Measurements from ENCODE around the gene CDH26.
"Not testable (repeated sequence)": the region's sequence is repeated elsewhere in the genome, so short reads cannot be mapped to it uniquely, and the experiment has no call there.

The CDH26 gene

DNA sequence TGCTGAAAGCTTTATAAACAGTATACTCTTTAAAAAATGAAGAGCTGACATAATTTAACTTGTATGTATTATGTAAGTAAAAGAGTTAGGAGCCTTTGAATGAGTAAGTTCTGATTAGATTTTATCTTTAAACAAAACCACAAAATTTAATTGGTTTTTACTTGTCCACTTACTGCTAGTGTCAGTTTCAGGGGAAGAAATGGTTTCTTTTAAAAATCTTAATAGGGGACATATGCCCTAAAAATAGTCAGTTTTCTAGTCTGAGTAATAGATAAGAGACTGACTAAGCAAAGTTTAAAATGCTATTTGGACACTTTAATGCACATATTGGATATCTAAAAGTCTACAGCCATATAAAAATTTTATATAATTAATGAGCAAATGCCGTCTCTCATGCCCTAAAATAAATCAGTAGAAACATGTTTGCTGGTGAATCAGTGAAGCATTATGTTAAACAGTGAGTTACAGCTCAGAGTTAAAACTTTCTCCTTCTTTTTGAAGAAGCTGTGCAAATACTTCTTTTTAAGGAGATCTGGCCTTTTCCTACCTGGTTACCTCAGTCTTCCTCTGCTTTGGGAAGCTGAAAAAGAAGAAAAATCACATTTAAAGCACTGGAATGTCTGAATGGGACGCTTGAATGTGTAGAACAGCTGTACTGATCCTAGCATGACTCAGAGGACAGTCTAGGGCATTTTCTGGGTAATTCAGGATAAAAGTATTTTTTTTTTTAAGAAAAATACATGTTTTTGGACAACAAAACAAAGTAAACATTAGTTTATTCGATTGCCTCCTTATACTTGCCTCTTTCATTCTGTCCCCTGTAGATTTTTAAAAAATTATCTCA lies 55.3 kb downstream of the CDH26 start:
- no peak for DNase-seq (ENCODE audit: low read depth)

- DNase-seq (ENCODE audit: low read depth): no peak
Measured at GRCh38 chr20:60016406-60016805, 58.2 kb downstream of the CDH26 start.

DNA sequence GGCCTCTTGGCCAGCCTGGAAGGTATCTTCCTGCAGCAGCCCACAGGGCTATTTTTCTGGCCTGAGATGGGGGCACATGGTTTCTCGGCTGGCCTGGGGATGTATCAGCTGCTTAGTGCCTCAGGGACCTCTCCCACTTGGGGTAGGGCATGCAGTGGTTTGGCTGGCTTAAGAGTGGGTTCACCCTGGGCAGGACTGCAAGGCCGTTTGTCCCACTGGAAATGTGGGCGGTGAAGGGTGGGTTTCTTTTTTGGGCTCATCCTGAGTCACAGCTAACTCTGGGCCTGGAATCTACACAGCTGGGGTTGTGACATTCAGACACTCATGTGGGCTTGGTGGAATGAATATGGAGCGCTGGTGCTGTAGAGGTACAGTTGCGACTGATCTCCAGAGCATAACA lies 62.0 kb downstream of the CDH26 start:
- DNase-seq (ENCODE audit: low read depth): no peak

- no peak for DNase-seq (ENCODE audit: low read depth)
Measured at GRCh38 chr20:60021104-60021503, 62.9 kb downstream of the CDH26 start.

- no peak for DNase-seq (ENCODE audit: low read depth)
Measured at GRCh38 chr20:60022849-60023248, 64.6 kb downstream of the CDH26 start.

- no peak for DNase-seq (ENCODE audit: low read depth)
Measured at GRCh38 chr20:60024245-60024644, 66.0 kb downstream of the CDH26 start.

GRCh38 chr20:60024801-60025200 lies 66.6 kb downstream of the CDH26 start:
- no peak for DNase-seq (ENCODE audit: low read depth)

DNA sequence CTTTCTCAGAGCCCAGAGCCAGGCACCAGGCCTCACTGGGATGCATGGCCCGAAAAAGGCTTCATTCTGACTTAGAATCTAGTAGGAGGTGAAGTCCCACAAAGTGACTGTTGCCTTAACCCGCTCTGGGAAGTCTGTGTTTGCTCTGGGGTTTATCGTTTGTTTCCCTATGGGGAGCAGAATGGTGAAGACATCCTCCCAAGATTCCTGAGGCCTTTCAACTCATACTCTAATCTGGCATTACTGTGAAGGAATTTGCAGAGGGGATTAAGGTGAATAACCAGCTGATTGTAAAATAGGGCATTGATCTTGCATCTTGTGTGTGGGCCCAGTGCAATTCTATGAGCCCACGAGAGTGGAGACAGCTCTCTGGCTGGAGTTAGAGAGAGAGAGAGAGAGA lies 67.8 kb downstream of the CDH26 start:
- DNase-seq (ENCODE audit: low read depth): no peak

- DNase-seq (ENCODE audit: low read depth): no peak
Measured at GRCh38 chr20:60030471-60030870, 72.2 kb downstream of the CDH26 start.

GRCh38 chr20:60031107-60031506 lies 72.9 kb downstream of the CDH26 start:
- DNase-seq (ENCODE audit: low read depth): no peak

DNA sequence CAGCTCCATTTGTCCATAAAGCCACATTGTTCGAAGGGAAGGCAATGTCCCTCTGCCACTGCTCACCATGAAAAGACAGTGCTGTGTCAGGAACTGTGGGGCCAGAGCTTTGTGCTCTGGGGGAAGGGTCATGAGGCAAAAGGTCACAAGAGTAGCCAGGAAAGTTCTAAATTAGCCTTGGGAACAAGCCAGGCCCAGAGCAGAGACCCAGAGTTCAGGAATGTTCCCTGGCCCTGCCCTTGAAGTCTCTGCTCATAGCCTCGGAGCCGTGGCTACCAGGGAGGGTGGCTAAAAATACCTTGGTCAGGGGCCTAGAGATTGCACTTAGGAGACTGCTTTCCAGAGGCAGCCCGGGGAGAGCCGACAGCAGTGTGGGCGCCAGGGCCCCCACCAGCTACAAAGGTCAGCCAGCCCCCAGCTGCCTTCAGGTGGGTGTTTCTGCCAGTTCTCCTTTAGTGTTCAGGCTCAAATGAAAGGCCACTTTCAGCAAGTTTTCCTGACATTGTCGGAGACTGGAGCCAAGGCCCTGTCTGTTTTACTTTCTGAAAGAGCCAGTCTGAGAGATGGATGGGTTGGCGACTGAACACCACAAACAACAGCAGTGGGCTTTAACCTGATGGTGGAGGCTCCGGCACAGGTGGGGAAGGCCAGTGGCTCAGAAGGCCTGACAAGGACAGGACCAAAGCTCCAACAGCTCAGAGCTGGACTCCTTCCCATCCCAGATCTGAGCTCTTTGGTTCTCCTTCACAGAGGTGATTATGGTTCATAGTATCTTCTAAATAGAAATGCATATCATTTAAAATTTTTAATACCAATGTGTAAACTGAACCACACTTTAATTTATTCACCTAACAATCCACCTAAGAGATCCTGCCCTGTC lies 76.2 kb downstream of the CDH26 start:
- DNase-seq (ENCODE audit: low read depth): no peak

GRCh38 chr20:60035486-60035885 lies 77.3 kb downstream of the CDH26 start:
- no peak for DNase-seq (ENCODE audit: low read depth)

GRCh38 chr20:60036346-60036745 lies 78.1 kb downstream of the CDH26 start:
- no peak for DNase-seq (ENCODE audit: low read depth)

- DNase-seq (ENCODE audit: low read depth): no peak
Measured at GRCh38 chr20:60036746-60037499, 78.7 kb downstream of the CDH26 start.

DNA sequence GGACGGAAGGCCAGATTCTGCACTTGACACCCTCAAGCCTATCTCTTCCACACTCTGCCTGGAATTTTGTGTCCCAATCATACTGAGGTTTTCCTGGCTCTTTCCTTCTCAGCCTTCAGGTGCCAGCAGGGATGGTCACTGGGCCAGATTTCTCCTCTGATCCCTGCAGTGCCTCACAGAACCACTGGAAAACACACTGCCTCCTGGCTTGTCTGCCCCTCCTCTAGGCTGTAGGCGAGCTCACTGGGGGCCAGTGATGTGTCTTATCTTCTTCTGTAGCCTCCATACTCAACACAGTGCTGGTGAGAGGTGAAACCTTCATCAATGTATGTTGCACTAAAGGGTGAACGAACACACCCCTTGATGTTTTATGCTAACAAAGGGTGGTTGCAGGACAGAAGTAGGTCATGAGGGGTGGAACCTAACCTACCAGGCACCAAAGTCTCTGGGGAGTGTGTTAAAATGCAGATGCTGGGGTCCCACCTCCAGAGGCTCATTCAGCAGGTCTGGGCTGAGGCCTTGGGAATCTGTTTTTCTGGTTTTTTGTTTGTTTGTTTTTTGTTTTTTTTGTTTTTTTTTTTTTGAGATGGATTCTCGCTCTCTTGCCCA lies 80.3 kb downstream of the CDH26 start:
- DNase-seq (ENCODE audit: low read depth): no peak

DNA sequence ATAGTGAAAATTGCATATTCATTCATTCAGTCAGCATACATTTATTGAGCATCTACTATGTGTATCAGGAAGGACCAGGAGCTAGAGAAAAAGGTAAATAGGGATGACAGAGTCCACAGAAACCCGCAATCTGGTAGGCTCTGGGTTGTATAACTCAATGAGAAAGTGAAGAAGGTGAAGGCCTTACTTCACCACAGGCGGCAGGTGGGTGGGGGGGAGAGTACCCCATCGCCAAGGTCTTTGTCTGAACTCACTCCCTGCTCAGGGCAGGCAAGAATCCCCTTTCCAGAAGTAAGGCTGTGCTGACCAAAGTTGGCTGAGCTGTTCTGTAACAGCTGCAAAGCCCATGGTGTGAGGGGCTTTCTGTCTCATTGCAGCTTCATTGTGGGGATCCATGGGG lies 81.3 kb downstream of the CDH26 start:
- DNase-seq (ENCODE audit: low read depth): no peak

DNA sequence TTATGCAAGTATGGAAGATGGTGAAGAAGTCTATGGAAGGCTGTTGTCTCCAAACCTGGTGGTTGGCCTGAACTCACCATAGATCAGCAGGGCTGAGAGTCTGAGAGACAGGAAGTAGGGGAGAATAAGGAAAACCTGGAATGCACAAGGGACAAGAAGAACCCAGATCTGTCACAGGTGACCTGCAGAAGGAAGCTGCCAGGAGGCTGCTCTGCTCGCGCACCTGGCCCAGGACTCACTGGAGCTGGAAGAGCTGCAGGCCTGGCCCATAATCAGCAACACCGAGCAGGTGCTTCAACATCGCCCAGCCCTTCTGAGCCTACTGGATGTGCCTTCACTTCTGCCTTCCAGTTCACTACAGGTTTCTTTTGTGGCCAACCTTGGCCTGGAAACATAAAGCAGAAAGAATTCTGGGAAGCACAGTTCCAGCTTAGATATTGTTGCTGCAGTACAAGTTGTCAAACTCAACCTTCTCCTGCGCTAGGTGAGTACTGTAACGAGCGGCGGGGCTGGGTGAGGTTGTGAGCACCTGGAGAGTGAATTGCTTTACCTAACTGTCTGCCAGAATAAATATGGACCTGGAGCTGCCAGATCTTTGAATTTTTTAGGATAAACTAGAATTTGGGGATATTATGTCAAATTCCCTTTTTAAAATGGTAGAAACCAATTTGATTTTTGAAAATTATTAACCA lies 82.4 kb downstream of the CDH26 start:
- no peak for DNase-seq (ENCODE audit: low read depth)

- DNase-seq (ENCODE audit: low read depth): not testable (repeated sequence)
Measured at GRCh38 chr20:60041436-60042165, 83.4 kb downstream of the CDH26 start.

GRCh38 chr20:60043435-60043834 lies 85.2 kb downstream of the CDH26 start:
- no peak for DNase-seq (ENCODE audit: low read depth)

GRCh38 chr20:60046011-60046413 lies 87.8 kb downstream of the CDH26 start:
- no peak for DNase-seq (ENCODE audit: low read depth)

- DNase-seq (ENCODE audit: low read depth): no peak
Measured at GRCh38 chr20:60046436-60046835, 88.2 kb downstream of the CDH26 start.

Measured in CMK (cell line).